Hepatocyte (in vitro differentiated cells): ENCODE data around the gene NPEPL1. TPM values are rescaled to one million over a fixed set of nuclear protein-coding genes. Genes with fewer than 3 reads are reported as not detected.
A peak's percentile ranks its signal among the peaks of the same experiment; 100 is the strongest.

Experiments used
- DNase-seq: peaks from one replicate; pipeline ENCODE4 v3.0.0-alpha.2; 2016; ENCODE audit warnings: low spot score
- H2AFZ ChIP-seq: fragments of 200-600 bp; sonication (generic); 2 replicates; pipeline ENCODE4 v1.6.0; 2016; ENCODE audit warnings: antibody characterized with exemption, mild to moderate bottlenecking
- H3K27ac ChIP-seq: fragments of 200-600 bp; sonication (generic); 2 replicates; pipeline ENCODE4 v1.5.1; 2016; ENCODE audit warnings: mild to moderate bottlenecking
- H3K27me3 ChIP-seq: fragments of 200-600 bp; sonication (generic); 2 replicates; pipeline ENCODE4 v1.6.1; 2016
- H3K36me3 ChIP-seq: fragments of 200-600 bp; sonication (generic); replicated peaks from 2 replicates; pipeline ENCODE4 v1.5.1; 2016; ENCODE audit warnings: low read depth; ENCODE audit not compliant: insufficient read depth
- H3K4me1 ChIP-seq: fragments of 200-600 bp; sonication (generic); 2 replicates; pipeline ENCODE4 v1.5.1; 2016; ENCODE audit warnings: mild to moderate bottlenecking, moderate library complexity; ENCODE audit not compliant: insufficient read depth
- H3K4me2 ChIP-seq: fragments of 200-600 bp; sonication (generic); 2 replicates; pipeline ENCODE4 v1.6.0; 2016
- H3K4me3 ChIP-seq: fragments of 200-600 bp; sonication (generic); 2 replicates; pipeline ENCODE4 v1.5.1; 2016; ENCODE audit warnings: mild to moderate bottlenecking
- H3K79me2 ChIP-seq: fragments of 200-600 bp; sonication (generic); 2 replicates; pipeline ENCODE4 v1.6.0; 2017; ENCODE audit warnings: mild to moderate bottlenecking
- H3K9me2 ChIP-seq: fragments of 200-600 bp; sonication (generic); replicated peaks from 2 replicates; pipeline ENCODE4 v1.6.0; 2017; ENCODE audit warnings: mild to moderate bottlenecking; ENCODE audit not compliant: insufficient read depth
- H3K9me3 ChIP-seq: fragments of 200-600 bp; sonication (generic); 2 replicates; pipeline ENCODE4 v1.5.1; 2016; ENCODE audit warnings: low read depth, mild to moderate bottlenecking
- H4K20me1 ChIP-seq: fragments of 200-600 bp; sonication (generic); 2 replicates; pipeline ENCODE4 v1.6.0; 2016; ENCODE audit warnings: mild to moderate bottlenecking; ENCODE audit not compliant: insufficient read depth, poor library complexity, severe bottlenecking
- CTCF ChIP-seq: fragments of 200-600 bp; sonication (generic); IDR thresholded peaks from 2 replicates; pipeline ENCODE4 v1.5.1; 2016; ENCODE audit warnings: antibody characterized with exemption, mild to moderate bottlenecking; ENCODE audit not compliant: poor library complexity
- EZH2 ChIP-seq: fragments of 200-600 bp; sonication (generic); IDR thresholded peaks from 2 replicates; pipeline ENCODE4 v1.6.1; 2016; ENCODE audit warnings: antibody characterized with exemption, mild to moderate bottlenecking, borderline replicate concordance
- EZH2phosphoT487 ChIP-seq: fragments of 200-600 bp; sonication (generic); IDR thresholded peaks from one replicate; pipeline ENCODE4 v1.6.1; 2018; ENCODE audit warnings: antibody characterized with exemption, mild to moderate bottlenecking, low read depth, moderate library complexity; ENCODE audit not compliant: unreplicated experiment, severe bottlenecking
- WGBS: methylation state at CpG from one replicate; pipeline ENCODE4 v1.1.6; 2016; ENCODE audit warnings: low lambda C conversion rate; ENCODE audit errors: missing lambda C conversion rate; 5-methylcytosine and 5-hydroxymethylcytosine counted together
- polyA plus RNA-seq: library from polyadenylated mRNA; unstranded; fragments of >200 nt; fragmentation: Nextera tagmentation; extraction: Ambion mirVana; gene quantifications from 2 replicates; pipeline ENCODE4 v1.2.1, GENCODE V29; 2016
- total RNA-seq: library from RNA; depleted of rRNA; stranded (reverse); fragments of >200 nt; gene quantifications from 2 replicates; pipeline ENCODE4 v1.2.3, GENCODE V29; 2014

NPEPL1 gene
- total and polyA plus RNA-seq, 2 experiments from 2014 or later: 15.2 to 42.3 TPM

DNA sequence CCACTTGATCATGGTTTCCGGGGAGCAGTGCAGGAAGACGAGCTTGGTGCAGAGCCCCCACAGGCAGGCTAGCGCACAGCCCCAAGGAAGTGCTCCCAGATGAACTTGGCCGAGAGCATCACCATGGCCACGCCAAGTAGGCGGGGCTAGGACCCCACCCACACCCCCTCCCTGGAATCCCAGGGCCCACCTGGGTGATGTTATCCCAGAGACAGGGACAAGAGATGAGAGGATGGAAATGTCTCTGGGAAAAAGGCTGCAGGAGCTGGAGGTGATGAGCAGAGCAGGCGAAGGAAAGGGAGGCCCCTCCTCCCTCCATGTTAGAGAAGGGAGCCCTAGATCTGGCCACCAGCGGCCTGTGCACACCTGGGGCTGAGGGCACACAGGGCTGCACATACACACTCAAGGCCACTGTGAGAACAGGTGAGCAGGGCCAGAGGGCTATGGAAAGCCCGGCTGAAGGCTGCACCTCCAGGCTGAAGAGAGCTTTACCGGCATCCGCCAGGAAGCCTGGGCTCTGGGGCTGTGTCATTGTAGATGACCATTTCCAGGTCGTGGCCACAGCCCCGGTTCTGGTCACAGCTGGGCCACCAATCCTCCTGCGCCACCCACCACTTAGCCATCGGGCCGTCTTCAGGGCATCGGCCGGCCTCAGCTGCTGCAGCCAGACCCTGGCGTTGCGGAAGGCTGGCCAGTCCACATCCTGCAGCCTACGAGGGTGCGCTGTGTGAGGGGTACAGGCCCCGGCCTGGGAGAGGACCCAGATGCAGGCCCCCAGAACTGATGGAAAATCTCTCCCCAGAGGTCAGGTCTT is 24.9 kb downstream of the NPEPL1 start:
- Histone ChIP-seq H4K20me1 (no peaks in the 10 kb centered on the region), H3K9me3 (no peaks in the 10 kb centered on the region), H3K4me1 (no peaks in the 10 kb centered on the region), H3K9me2 (no peaks in the 10 kb centered on the region), H3K4me3 (no peak overlapping the region), H3K36me3 (no peaks in the 10 kb centered on the region), H2AFZ (no peak overlapping the region), H3K79me2 (no peaks in the 10 kb centered on the region), H3K4me2 (no peak overlapping the region), H3K27me3 (no peaks in the 10 kb centered on the region), H3K27ac (no peak overlapping the region)
- 90% methylated on average over 23 of the region's 23 CpGs for WGBS
- peak; percentile 2 for DNase-seq
- no peak for TF ChIP-seq EZH2phosphoT487
- no peak for TF ChIP-seq EZH2
- no peak for TF ChIP-seq CTCF

GRCh38 chr20:58718121-58718563 is 25.5 kb downstream of the NPEPL1 start:
- Histone ChIP-seq H3K4me3 (no peak overlapping the region), H3K36me3 (no peaks in the 10 kb centered on the region), H3K4me1 (no peaks in the 10 kb centered on the region), H3K79me2 (no peaks in the 10 kb centered on the region), H3K9me3 (no peaks in the 10 kb centered on the region), H3K27ac (no peak overlapping the region), H3K27me3 (no peaks in the 10 kb centered on the region), H2AFZ (no peak overlapping the region), H3K9me2 (no peaks in the 10 kb centered on the region), H4K20me1 (no peaks in the 10 kb centered on the region), H3K4me2 (no peak overlapping the region)
- no peak for TF ChIP-seq EZH2phosphoT487
- no peak for TF ChIP-seq CTCF
- no peak for TF ChIP-seq EZH2
- peak; percentile 2 for DNase-seq
- WGBS: 90% methylated on average over 15 of the region's 15 CpGs

GRCh38 chr20:58718729-58719128 is 26.1 kb downstream of the NPEPL1 start:
- peak; percentile 1 for DNase-seq
- Histone ChIP-seq H3K9me2 (no peaks in the 10 kb centered on the region), H3K27ac (no peak overlapping the region), H3K4me3 (no peak overlapping the region), H3K36me3 (no peaks in the 10 kb centered on the region), H3K4me2 (no peak overlapping the region), H4K20me1 (no peaks in the 10 kb centered on the region), H3K4me1 (no peaks in the 10 kb centered on the region), H3K9me3 (no peaks in the 10 kb centered on the region), H2AFZ (no peak overlapping the region), H3K79me2 (no peaks in the 10 kb centered on the region), H3K27me3 (no peaks in the 10 kb centered on the region)
- WGBS: 90% methylated on average over 10 of the region's 10 CpGs
- TF ChIP-seq EZH2 (no peak), EZH2phosphoT487 (no peak), CTCF (no peak)
